Measurements from ENCODE around the gene RGCC.

The RGCC gene

GRCh38 chr13:41516760-41517159 is 59.4 kb downstream of the RGCC start:
- DNase-seq (ENCODE audit: low spot score), result no peak

GRCh38 chr13:41520016-41520659 is 62.8 kb downstream of the RGCC start:
- no peak for DNase-seq (ENCODE audit: low spot score)
